Midbrain (tissue), 1 donor: ENCODE results near the gene ZDHHC12.

Source experiments
- DNase-seq: peaks from one replicate; lab custom pipeline; 2025; lab: John Stamatoyannopoulos, UW

The ZDHHC12 gene, protein sequence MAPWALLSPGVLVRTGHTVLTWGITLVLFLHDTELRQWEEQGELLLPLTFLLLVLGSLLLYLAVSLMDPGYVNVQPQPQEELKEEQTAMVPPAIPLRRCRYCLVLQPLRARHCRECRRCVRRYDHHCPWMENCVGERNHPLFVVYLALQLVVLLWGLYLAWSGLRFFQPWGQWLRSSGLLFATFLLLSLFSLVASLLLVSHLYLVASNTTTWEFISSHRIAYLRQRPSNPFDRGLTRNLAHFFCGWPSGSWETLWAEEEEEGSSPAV

DNA sequence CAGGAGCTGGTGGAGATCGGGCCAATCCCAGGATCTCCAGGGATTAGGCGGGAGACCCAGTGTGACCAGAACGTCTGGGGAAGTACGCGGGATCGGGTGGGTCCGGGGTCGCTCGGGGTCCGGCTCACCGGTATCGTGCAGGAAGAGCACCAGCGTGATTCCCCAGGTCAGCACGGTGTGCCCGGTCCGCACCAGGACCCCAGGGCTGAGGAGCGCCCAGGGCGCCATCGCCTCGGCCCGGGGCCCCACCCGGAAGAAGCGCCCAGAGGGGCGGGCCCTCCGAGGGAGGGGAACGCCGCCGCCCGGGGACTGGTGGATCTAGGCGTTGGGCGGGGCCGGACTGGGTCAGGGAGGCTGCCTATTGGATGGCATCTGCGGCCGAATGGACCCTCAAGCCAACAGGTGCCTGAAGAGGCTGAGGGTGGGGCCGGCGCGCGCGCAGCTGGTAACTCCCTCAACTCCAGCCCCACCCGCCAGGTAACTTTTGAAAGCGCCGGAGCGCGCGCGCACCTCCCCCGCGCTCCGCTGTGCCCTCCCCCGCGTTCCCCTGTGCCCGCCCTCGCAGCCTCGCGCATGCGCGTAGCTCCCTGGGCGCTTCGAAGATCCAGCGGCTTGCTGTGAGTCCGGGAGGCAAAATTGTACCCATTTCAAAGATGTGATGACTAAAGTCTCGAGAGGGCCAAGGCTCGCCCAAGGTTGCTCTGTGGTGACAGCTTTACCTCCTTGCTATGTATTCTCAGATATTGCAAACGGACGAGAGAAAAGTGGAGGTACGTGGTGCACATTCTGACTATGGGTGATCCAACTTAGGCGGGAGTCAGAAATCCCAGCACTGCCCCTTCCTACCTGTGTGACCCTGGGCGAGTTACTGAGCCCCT, at the start of gene ZDHHC12:
ZDHHC12 (minus strand) TSS at position 262 of the 878 bp plus-strand sequence; CDS start at position 228, 34 bp downstream.
- DNase-seq: peak; percentile 90

DNA sequence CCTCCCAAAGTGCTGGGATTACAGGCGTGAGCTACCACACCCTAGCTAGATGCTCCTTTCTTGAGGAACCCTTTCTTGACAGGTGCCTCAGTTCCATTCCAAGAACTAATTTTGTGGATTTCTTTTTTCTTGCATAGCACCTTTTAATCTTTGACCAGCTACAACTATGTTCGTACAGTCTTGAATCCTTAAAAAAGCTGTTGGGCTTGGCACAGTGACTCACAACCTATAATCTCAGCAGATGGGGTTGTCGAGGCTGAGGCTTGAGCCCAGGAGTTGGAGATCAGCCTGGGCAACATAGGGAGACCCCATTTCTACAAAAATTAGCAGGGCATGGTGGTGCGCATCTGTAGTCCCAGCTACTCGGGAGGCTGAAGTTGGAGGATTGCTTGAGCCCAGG, 49.1 kb upstream of the ZDHHC12 start:
- no peak for DNase-seq

DNA sequence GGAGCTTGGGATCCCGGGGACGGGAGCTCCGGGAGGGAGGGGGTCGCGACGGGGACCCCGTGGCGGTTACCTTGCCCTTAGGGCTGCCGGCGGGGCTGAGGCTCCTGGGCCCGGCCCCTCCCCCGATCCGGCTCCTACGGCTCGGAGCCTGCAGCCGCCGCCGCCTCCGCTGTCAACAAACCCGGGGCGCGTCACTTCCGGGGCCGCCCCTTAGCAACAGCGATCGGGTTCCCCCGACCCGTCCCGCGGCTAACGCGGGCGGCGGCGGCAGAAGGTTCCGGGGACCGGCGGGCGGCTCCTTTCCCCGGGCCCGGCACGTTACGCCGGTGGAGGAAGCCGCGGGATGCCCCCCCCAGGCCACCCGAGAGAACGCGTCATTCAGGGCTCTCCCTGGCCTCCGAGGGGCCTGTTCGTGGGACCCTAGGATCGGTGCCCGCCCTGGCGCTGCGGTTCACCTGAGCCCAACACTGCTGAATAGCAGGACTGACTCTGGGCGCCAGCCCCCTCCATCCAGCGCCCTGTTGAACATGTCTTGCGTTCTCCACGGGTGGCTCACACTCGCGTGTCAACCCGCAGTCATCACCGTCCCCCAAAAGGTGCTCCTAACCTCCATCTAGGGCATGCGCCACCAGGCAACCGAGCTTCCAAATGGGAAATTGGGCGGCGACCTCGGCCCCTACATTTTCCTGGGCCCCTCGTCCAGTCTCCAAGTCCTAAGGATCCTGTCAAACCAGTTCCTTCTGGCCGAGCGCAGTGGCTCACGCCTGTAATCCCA, 48.0 kb upstream of the ZDHHC12 start, which contains the start of gene ZER1:
ZER1 (minus strand) TSS at position 183 of the 775 bp plus-strand sequence. CDS start 16,362 bp downstream, outside the sequence.
- peak; percentile 95 for DNase-seq

DNA sequence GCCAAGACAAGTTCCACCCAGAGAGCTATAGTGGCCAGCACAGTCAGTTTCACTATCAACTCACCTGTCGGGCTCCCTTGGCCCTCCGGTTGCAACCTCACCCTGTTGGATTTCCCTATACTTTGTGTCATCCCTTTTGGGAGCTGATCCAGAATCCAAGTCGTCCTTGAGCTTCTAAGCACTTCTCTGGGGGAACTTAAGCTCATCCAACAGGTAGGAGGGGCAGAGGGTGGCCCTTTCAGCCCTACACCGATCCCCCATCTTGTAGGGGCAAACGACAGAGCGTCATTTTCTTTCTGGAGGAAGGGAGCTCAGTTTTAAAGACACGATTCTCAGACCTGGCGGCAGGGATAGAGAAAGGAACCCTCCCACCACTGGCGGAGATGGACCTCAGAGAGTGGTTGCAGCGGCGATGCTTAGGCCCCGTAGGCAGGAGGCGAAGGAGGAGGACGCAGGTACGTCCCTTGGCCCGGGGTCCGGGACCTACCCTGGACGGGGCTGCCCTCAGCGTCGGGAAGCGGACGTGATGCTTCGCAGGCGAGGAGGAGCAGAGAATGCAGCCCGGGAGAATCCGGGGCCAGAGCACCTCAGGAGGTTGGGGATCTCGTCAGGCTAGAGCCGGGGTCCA, 47.3 kb upstream of the ZDHHC12 start:
- no peak for DNase-seq

DNA sequence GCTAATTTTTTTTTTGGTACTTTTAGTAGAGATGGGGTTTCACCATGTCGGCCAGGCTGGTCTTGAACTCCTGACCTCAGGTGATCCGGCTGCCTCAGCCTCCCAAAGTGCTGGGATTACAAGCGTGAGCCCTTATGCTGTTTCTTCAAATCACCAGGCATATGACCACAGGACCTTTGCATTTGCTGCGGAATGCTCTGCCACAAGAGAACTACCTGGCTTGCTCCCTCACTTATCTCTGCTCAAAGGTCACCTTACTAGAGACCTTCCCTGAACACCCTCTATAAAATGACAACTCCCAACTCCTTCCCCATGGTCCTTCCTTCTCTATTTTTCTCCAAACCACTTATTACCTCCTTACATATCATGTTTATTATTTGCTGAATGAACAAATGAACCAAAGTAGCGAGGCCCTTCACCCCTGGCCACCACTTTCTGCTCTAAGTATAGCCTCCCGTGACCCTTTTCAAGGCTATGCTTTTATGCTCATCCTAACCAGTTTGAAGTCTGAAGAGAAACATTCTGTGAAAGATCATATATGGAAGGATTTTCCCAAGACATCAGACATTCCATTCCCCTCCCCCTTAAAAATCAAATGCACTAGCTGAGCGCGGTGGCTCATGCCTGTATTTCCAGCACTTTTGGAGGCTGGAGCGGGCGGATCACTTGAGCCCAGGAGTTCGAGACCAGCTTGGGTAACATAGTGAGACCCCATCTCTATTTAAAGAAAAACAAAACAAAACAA, 46.5 kb upstream of the ZDHHC12 start:
- DNase-seq: no peak

DNA sequence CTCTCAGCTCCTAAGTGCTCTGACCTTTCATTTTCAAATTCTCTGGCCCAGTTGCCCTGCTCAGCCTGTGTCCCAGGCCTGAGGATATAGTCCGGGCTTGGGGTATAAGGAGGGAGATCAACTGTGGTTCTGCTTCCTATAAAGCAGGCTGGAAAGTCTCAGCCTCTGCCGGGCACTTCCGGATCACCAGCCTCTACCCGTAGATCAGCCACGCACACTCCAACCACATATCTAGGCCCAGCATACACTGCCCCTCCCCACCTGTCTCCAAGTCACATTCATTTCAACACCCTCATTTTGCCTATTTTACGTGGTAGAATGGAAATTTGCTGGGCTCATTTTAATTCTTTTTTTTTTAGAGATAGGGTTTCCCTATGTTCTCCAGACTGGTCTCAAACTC, 44.7 kb upstream of the ZDHHC12 start:
- no peak for DNase-seq

DNA sequence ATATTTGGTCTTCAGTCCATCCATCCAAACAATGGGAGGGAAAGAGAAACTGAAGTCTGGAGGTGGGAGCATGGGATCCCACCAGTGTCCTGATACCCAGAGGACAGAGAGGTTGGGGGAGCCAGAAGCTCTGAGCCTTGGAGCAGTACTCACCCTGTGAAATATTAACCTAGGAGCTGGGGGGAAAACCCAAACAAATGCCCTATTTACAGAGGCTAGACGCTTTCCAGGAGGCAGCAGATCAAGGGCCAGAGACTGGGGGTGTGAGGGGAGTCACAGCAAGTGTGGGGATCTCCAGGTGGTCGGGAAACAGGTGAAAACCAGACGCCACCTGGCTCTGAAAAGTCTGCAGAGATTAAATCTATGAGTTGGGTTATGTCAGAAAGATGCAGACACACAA, 41.6 kb upstream of the ZDHHC12 start:
- DNase-seq: no peak

DNA sequence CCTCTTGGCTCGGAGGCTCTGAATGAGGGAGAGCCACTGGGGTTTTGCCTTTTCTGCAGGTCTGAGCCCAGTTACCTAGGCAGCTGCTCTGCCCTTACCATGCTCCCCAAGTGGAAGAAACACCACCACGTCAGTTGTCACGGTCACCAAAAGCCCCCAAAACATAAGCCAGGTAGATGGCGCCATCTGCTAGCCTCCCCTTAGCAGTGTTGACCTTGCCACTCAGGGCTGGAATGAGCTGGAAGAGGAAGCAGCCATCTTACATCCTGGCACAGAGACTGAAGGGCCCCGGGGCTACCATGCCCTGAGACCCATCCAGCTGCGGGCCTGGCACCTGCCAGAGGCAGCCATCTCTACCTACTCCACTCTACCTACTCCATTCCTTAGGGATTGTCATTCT, 40.4 kb upstream of the ZDHHC12 start:
- no peak for DNase-seq

DNA sequence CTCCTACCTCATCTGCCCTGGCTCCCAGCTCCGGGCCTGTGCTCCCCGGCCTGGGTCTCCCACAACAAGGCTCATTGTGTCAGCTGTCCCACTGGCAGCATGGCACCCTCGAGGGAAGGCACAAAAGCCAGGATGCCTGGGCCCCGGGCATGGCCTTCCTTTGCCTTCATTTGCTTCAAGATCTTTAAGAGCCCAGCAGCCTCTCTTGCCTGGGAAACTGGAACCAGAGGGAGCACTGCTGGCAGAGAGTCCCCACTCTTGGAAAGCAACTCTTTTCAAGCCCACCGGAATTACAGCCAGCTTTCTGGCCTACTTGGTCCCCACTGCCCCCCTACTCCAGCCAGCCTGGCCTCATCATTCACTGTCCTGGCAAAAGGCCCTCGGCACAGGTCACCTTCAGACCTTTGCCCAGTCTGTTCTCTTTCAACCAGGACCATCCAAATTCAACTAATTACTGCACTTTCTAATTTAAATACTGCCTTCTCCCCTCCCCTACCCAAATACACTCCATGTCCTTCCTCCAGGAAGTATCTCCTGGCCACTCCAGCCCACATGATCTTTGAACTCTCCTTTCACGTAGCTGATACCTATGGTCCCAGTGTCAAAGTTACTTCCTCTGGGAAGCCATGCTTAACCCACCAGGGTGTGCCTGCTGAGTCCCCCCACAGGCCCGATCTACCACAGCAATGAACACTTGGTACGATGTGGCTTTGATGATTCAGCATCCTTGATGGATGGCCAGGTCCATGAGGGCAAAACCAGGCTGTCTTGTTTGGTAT, 38.9 kb upstream of the ZDHHC12 start:
- no peak for DNase-seq

DNA sequence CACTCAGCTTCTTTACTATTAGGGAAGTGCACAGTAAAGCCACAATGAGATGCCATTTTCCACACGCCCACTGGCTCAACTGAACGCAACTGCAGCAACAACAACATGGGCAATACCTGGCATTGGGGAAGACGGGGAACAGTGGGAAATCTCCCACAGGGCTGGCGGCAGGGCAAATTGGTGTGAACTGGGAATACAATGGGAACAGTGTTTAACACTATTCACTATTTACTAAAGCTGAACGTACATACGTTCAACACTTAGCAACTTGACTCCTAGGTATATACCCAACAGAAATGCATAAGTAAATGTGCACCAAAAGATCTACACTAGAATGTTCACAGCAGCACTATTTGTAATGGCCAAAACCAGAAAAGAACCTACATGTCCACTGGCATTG, 33.7 kb upstream of the ZDHHC12 start:
- no peak for DNase-seq

DNA sequence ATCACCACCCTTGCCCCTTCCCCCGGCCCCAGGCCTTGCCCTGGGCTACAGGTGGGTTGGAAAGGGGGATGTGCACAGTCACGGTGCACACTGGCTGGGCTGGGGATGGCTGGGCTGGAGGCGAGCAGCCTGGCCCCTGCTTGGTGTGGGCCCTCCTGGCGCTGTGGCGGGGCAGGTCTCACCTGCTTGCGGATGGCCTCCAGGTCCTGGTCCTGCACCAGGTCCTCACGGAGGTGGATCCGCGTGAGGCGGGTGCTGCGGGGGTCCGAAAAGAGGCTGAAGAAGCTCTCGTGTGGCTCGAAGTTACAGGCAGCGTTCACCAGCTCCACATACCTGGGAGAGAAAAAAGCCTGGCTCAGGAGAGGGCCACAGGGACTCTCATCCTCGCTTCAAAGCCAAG, 29.7 kb upstream of the ZDHHC12 start:
- DNase-seq: no peak

DNA sequence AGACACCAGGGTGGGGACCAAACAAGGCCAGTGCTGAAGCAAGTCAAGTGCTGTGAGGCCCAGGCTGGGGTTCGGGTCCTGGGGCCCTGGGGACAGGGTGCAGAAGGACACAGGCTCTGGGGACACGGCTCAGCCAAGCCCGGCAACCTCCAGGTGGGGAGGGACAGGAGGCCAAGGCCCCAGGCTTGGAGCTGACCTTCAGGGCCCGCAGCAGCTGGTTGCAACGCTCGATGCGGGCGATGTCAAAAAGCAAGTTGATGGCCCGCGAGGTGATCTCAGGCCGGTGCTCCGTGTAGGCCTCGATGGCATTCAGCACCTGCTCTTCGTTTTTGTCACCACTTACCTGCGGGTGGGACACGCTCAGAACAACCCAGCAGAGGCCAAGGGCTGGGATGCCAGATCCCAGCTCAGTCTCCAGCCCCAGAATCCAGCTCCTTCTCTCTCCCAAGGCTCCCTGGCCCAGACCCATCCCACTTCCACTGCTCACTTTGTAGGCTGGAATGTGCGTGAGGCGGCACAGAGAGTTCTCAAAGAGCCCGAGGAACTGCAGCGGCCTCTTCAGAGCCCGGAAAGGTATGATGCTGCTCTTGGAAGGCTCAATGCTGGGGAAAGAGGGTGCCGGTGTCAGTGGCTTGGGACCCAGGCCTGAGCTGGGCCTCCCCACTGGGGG, 27.1 kb upstream of the ZDHHC12 start:
- no peak for DNase-seq

DNA sequence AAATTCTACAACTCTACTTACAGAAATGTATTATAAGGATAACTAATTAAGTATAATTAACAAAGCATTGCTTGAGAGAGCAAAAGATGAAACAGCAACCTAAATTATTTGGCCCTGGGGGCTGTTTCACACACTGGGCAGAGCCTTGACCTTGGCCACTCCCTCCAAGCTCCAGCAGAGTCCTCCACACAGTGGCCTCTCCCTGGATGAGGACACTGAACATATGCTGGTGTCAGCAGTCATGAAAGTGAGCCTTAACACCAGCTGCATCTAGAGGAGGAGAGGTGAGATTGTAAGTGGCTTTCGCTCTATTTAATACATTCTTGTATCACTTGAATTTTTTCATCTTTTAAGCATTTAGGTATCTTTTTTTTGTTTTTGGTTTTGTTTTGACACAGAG, 23.3 kb upstream of the ZDHHC12 start:
- DNase-seq: no peak

DNA sequence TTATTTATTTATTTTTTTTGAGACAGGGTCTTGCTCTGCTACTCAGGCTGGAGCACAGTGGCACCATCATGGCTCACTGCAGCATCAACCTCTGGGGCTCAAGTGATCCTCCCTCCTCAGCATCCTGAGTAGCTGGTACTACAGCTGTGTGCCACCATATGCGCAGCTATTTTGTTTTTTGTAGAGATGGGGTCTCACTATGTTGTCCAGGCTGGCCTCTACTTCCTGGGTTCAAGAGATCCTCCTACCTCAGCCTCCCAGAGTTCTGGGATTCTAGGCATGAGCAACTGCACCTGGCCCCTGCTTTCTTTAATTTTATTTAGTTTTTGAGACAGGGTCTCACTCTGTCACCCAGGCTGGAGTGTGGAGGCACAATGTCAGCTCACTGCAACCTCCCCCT, 19.5 kb upstream of the ZDHHC12 start:
- DNase-seq: no peak

DNA sequence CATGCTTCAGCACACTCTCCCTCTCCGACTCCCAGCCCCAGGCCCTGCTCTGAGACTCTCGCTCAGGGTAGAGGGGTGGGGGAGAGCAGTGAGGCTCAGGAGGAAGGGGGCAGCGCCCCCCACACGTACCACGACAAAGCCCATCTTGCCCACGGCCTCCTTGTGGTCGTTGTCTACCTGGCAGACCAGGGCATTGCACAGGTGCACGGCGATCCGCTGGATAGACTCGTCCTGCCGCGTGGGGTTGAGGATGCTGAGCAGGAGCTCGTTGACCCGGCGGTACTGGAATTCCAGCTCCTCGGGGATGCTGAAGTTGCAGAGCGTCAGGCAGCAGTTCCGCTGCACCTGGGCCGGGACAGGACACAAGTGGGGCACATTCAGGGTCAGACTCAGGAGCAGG, 18.5 kb upstream of the ZDHHC12 start:
- no peak for DNase-seq

DNA sequence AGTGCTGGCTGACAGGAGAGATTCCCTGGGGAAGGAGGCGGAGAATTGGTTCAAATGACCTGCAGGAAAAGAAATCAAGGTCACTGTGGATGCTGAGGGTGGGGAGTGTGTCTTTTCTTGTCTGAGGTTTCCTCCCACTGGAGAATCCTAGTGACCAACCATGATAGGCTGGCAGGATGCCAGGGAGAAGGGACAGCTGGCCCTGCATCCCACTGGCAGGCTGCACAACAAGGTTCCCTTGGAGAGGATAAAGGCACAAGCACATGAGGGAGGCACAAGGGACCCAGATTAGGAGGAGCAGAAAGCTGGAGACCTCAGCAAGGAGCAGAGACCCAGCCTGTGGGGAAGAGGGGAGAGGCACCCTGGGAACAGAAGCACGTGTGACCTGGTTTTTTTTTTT, 11.4 kb upstream of the ZDHHC12 start:
- no peak for DNase-seq

DNA sequence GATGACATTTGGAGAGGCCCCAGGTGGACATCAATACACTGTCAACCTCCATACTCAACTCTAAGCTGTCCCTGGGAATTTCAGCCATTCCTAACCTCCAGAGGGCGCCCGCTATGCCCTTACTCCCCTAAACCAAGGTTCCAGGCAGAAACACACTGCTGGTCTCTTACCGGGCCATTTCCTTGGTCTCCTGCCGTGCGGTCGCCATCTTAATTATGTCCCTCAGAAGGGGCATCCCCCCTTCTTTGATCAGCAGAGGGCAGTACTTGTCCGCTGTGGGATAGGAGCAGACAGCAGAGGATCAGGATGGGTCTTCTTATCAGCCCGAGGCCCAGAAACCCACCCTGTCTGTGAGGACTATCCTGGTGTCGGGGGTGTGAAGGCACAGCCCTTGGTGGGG, 9.3 kb upstream of the ZDHHC12 start:
- peak; percentile 44 for DNase-seq

DNA sequence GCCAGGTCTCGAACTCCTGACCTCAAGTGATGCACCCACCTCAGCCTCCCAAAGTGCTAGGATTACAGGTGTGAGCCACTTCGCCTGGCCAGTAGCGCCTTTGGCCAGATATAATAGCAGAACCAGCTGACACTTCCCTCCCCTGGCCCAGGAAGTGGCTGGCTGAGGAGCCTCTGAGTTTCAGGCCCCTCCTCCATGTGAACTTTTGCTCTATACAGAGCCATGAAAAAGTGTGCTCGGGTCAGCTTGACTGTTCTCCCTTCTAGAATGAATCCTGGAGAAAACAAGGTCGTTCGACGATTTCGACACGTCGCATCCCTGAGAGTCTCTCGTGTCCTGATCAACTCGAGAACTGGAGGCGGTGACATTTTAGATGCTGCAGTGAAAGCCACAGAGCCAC, 8.6 kb upstream of the ZDHHC12 start:
- no peak for DNase-seq

DNA sequence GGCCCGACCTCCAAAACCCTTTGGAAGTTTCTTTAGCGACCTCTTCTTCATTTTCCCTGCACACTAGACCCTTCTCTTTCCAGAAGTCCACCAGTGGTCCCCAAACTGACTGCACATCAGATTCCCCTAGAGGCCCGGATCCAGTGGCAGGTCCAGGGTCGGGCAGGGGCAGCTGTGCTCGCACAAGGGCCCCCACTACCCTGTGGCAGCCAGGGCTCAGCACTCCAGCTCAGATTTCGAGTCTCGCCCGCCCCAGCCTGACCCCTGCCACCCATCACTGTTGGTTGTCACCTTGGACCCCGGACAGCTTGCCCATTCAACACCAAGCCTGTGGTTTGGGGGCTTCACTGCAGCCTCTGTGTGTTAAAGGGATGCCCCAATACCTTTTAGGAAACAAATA, 7.8 kb upstream of the ZDHHC12 start:
- DNase-seq: no peak

DNA sequence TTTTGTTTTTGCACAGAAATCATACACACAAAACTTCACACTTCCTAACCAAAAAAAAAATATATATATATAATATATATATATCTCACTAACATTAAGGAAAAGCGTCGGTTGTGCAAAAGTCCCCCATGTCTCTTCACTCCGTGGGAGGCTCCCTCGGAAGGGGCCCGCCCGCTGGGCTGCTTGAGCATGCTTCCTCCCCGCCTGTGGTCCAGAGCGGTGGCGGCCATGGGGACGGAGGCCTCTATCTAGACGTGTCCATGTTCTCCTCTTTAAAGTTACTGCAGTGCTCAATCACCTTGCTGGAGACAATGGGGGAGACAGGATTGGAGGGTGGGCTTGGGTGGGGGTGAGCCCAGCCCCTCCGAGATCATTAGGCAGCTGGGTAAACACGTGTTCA, 7.2 kb upstream of the ZDHHC12 start:
- no peak for DNase-seq
